HepG2 (cell line): ENCODE measurements around the gene ATG16L2. TPM values are rescaled to one million over a fixed set of nuclear protein-coding genes. Genes with fewer than 3 reads are reported as not detected.
A peak's percentile ranks its signal among the peaks of the same experiment; 100 is the strongest.

Experiments
- ARHGAP35 ChIP-seq: sonication (generic); formaldehyde crosslinking; IDR thresholded peaks from 2 replicates; pipeline ENCODE4 v1.9.0; 2022; ENCODE audit warnings: mild to moderate bottlenecking, inconsistent platforms, moderate library complexity, missing genetic modification reagents, borderline replicate concordance
- BRCA1 ChIP-seq: sonication (generic); formaldehyde crosslinking; IDR thresholded peaks from 2 replicates; pipeline ENCODE4 v1.4.0; 2020; ENCODE audit warnings: missing genetic modification reagents
- DPF2 ChIP-seq: sonication (generic); formaldehyde crosslinking; IDR thresholded peaks from 2 replicates; pipeline ENCODE4 v1.4.0; 2020; ENCODE audit warnings: mild to moderate bottlenecking, low read depth, missing genetic modification reagents, borderline replicate concordance
- FOXP1 ChIP-seq, 2 experiments: fragments of 450-650 bp in 1 of 2; IDR thresholded peaks; 2 replicates each; pipeline ENCODE4 v1.6.1; 2017 to 2018; ENCODE audit warnings: antibody characterized with exemption in 1 of 2
- GABPB1 ChIP-seq: IDR thresholded peaks from 2 replicates; pipeline ENCODE4 v1.6.1; 2016; ENCODE audit warnings: mild to moderate bottlenecking, missing genetic modification reagents, moderate library complexity, missing compliant biosample characterization
- HOXA7 ChIP-seq: sonication (generic); formaldehyde crosslinking; IDR thresholded peaks from 2 replicates; pipeline ENCODE4 v1.8.1; 2022; ENCODE audit warnings: mild to moderate bottlenecking, missing genetic modification reagents, moderate library complexity
- MYNN ChIP-seq: sonication (generic); formaldehyde crosslinking; IDR thresholded peaks from 2 replicates; pipeline ENCODE4 v1.4.0; 2020; ENCODE audit warnings: mild to moderate bottlenecking, low read depth, missing genetic modification reagents
- NBN ChIP-seq: fragments of 450-650 bp; conservative IDR thresholded peaks from 2 replicates; pipeline ENCODE4 v1.6.1; 2017
- PHB2 ChIP-seq: fragments of 450-650 bp; IDR thresholded peaks from 2 replicates; pipeline ENCODE4 v1.6.1; 2018; ENCODE audit not compliant: partially characterized antibody
- SKIL ChIP-seq: sonication (generic); formaldehyde crosslinking; IDR thresholded peaks from 2 replicates; pipeline ENCODE4 v1.8.0; 2022; ENCODE audit warnings: missing genetic modification reagents, mild to moderate bottlenecking, moderate library complexity, borderline replicate concordance
- ZNF180 ChIP-seq: sonication (generic); formaldehyde crosslinking; IDR thresholded peaks from 2 replicates; pipeline ENCODE4 v1.4.0; 2020; ENCODE audit warnings: low read depth, missing genetic modification reagents, borderline replicate concordance
- ZNF251 ChIP-seq: sonication (generic); formaldehyde crosslinking; IDR thresholded peaks from 2 replicates; pipeline ENCODE4 v1.9.0; 2021; ENCODE audit warnings: mild to moderate bottlenecking, missing genetic modification reagents
- ZNF260 ChIP-seq: sonication (generic); formaldehyde crosslinking; IDR thresholded peaks from 2 replicates; pipeline ENCODE4 v1.4.0; 2020; ENCODE audit warnings: missing genetic modification reagents, low read depth, mild to moderate bottlenecking, borderline replicate concordance
- ZNF282 ChIP-seq: fragments of 450-650 bp; IDR thresholded peaks from 2 replicates; pipeline ENCODE4 v1.6.1; 2018; ENCODE audit not compliant: partially characterized antibody
- ZNF326 ChIP-seq: sonication (generic); formaldehyde crosslinking; IDR thresholded peaks from 2 replicates; pipeline ENCODE4 v1.4.0; 2020; ENCODE audit warnings: missing genetic modification reagents, borderline replicate concordance
- ZNF337 ChIP-seq: sonication (generic); formaldehyde crosslinking; IDR thresholded peaks from 2 replicates; pipeline ENCODE4 v1.5.1; 2020; ENCODE audit warnings: missing genetic modification reagents, low read depth, mild to moderate bottlenecking, borderline replicate concordance
- ZNF430 ChIP-seq: sonication (generic); formaldehyde crosslinking; IDR thresholded peaks from 2 replicates; pipeline ENCODE4 v1.9.0; 2021; ENCODE audit warnings: mild to moderate bottlenecking, missing genetic modification reagents
- ZNF431 ChIP-seq: sonication (generic); formaldehyde crosslinking; IDR thresholded peaks from 2 replicates; pipeline ENCODE4 v1.9.0; 2022; ENCODE audit warnings: missing genetic modification reagents, low read depth, mild to moderate bottlenecking, borderline replicate concordance
- ZNF607 ChIP-seq: sonication (generic); formaldehyde crosslinking; IDR thresholded peaks from 2 replicates; pipeline ENCODE4 v1.5.1; 2020; ENCODE audit warnings: missing genetic modification reagents, mild to moderate bottlenecking, borderline replicate concordance
- ZNF644 ChIP-seq: IDR thresholded peaks from 2 replicates; pipeline ENCODE4 v1.6.1; 2016; ENCODE audit warnings: low read depth
- ZSCAN30 ChIP-seq: sonication (generic); formaldehyde crosslinking; IDR thresholded peaks from 2 replicates; pipeline ENCODE4 v1.5.0; 2020; ENCODE audit warnings: mild to moderate bottlenecking, missing genetic modification reagents
- polyA plus RNA-seq, 8 experiments: library from polyadenylated mRNA; depleted of rRNA in 3 of 8; stranded (reverse) in 7 of 8; unstranded in 1 of 8; fragments of >200 nt; fragmentation: Illumina TruSeq in 4 of 8; extraction: Trizol in 4 of 8; gene quantifications; 2 replicates each; pipeline versions ENCODE4 v1.2.1 to v1.2.3, GENCODE V29; 2011 to 2016; ENCODE audit warnings: low read depth in 4 of 8, missing spikeins in 1 of 8, mixed read lengths in 1 of 8; ENCODE audit not compliant: insufficient read depth in 1 of 8
- total RNA-seq, 5 experiments: library from RNA; depleted of rRNA; stranded (reverse); fragments of >200 nt; fragmentation: Illumina TruSeq; extraction: Trizol; gene quantifications; 2 replicates each; pipeline ENCODE4 v1.2.3, GENCODE V29; 2016; ENCODE audit warnings: low read depth in 1 of 5
- TF ChIP-seq, protein P1 (sequence below): sonication (generic); formaldehyde crosslinking; IDR thresholded peaks from 2 replicates; pipeline ENCODE4 v1.8.0; 2022; ENCODE audit warnings: missing genetic modification reagents, mild to moderate bottlenecking, borderline replicate concordance
- TF ChIP-seq, protein P2 (sequence below): sonication (generic); formaldehyde crosslinking; IDR thresholded peaks from 2 replicates; pipeline ENCODE4 v1.5.0; 2020; ENCODE audit warnings: mild to moderate bottlenecking, low read depth, missing genetic modification reagents, borderline replicate concordance
- TF ChIP-seq, protein P3 (sequence below): sonication (generic); formaldehyde crosslinking; conservative IDR thresholded peaks from 2 replicates; pipeline ENCODE4 v1.5.0; 2020; ENCODE audit warnings: missing genetic modification reagents

ATG16L2 gene
- total and polyA plus RNA-seq, 2 of the 13 experiments (the other 11 are each of a cell fraction or from before 2014, with no cell fraction given): 6.2 to 14.8 TPM

DNA sequence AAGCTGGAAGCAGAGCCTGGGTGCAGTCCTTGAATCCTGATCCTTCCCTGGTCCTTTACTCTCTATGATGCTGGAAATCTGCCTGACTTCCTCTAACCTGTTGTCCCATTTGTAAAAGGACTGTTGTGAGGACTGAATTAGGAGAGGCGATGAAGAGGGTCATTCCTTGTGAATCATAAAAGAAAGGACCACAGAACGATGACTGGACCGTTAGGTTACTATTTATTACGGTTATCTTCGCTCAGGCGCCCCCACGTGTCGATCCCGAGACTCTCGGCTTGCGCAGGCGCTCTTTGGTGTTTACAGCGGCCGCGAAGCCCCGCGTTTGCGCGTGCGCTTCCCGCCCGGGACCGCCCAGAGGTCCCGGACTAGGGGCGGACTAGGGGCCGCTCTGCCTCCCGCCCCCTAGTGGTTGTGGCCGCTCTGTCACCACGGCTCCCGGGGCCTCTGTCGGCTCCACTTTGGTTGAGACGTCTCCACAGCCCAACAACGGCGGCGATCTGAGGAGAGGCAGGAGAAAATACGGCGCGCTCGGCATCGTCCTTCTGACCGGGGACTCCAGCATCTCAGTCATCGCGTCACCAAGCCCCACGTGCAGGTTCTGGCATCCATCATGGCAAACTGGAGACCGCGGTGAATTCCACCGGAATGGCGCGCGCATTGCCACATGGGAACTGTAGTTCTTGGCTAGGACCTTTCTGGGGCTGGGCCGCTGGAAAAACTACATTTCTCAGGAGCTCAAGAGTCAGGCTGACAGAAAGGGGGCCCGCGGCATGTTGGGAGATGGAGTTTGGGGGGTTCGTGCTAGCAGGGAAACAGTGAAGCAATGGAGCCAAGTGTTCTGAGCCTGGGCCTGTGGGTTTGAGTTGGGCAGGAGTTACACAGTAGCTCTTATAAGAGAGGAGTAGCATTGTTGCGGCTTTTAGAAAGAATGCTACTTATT lies 20.5 kb upstream of the ATG16L2 start, which contains the start of gene STARD10 (continued):
- TF ChIP-seq ZNF607 (CRISPR knock-in tag) (peak; percentile 76; the same call in 1 of the 2 replicates), ZNF260 (CRISPR knock-in tag) (no peak), ARHGAP35 (peak; percentile 92; the same call in 1 of the 2 replicates), ZNF326 (CRISPR knock-in tag) (no peak), DPF2 (CRISPR knock-in tag) (no peak), ZNF251 (no peak), BRCA1 (CRISPR knock-in tag) (peak; percentile 57; the same call in 1 of the 2 replicates), MYNN (CRISPR knock-in tag) (peak; percentile 88; the same call in 1 of the 2 replicates), ZNF337 (CRISPR knock-in tag) (no peak), PHB2 (no peak), SKIL (CRISPR knock-in tag) (no peak), ZSCAN30 (CRISPR knock-in tag) (no peak), GABPB1 (peak; percentile 89), NBN (no peak), ZNF431 (no peak), HOXA7 (CRISPR knock-in tag) (no peak), ZNF180 (CRISPR knock-in tag) (no peak), ZNF282 (no peak), FOXP1 (IDR thresholded peaks at IDR 0.05) (no peak), FOXP1 (CRISPR knock-in tag; IDR thresholded peaks at IDR 0.05) (0 out of 2 replicates have a peak, but pooled peaks have one; percentile 27), ZNF644 (CRISPR knock-in tag) (no peak), ZNF430 (CRISPR knock-in tag) (no peak; the same call in 1 of the 2 replicates)
- TF ChIP-seq, protein P1, sequence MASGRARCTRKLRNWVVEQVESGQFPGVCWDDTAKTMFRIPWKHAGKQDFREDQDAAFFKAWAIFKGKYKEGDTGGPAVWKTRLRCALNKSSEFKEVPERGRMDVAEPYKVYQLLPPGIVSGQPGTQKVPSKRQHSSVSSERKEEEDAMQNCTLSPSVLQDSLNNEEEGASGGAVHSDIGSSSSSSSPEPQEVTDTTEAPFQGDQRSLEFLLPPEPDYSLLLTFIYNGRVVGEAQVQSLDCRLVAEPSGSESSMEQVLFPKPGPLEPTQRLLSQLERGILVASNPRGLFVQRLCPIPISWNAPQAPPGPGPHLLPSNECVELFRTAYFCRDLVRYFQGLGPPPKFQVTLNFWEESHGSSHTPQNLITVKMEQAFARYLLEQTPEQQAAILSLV (CRISPR knock-in tag): peak; percentile 45; the same call in 1 of the 2 replicates
- TF ChIP-seq, protein P2, sequence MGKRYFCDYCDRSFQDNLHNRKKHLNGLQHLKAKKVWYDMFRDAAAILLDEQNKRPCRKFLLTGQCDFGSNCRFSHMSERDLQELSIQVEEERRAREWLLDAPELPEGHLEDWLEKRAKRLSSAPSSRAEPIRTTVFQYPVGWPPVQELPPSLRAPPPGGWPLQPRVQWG: no peak
- TF ChIP-seq, protein P3, sequence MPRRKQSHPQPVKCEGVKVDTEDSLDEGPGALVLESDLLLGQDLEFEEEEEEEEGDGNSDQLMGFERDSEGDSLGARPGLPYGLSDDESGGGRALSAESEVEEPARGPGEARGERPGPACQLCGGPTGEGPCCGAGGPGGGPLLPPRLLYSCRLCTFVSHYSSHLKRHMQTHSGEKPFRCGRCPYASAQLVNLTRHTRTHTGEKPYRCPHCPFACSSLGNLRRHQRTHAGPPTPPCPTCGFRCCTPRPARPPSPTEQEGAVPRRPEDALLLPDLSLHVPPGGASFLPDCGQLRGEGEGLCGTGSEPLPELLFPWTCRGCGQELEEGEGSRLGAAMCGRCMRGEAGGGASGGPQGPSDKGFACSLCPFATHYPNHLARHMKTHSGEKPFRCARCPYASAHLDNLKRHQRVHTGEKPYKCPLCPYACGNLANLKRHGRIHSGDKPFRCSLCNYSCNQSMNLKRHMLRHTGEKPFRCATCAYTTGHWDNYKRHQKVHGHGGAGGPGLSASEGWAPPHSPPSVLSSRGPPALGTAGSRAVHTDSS (CRISPR knock-in tag): no peak
